ENCODE results near the gene UROS.

UROS gene

DNA sequence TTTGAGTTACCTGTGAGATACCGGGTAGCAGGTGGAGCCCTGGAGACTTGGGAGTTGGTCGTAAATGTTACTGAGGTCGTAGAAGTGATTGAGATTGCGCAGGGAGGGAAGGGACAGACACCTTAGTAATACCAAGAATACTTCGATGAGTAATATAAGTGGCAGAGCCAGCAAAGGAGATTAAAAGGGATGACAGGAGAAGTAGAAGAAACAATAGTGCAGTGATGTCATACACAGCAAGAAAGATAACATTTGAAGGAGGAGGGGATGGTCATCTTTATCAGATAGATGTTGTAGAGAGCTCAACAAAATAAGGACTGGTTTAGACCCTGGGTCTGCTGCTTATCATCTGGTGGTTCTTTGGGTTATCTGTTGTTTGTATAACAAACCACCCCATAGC, 5.3 kb upstream of the UROS start:
- no peak for DNase-seq

DNA sequence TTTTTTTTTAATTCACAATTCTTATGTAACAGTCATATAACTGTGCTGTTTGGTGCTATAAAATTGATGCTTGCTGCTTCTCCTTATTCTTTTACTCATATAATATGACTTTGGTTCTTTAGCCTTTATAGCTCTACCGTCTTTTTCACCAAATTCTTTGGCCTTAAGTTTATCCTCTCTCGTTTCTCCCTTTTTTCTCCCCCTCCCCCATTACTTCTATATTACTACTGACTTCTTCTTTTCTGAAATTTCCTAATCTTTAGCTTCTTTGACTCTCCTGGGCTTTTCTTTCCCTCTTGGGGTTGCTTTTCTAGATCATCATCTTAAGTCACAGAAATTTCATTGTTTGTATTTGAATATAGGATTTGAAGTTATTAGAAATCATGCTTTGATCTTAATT, 4.1 kb upstream of the UROS start:
- DNase-seq: no peak

DNA sequence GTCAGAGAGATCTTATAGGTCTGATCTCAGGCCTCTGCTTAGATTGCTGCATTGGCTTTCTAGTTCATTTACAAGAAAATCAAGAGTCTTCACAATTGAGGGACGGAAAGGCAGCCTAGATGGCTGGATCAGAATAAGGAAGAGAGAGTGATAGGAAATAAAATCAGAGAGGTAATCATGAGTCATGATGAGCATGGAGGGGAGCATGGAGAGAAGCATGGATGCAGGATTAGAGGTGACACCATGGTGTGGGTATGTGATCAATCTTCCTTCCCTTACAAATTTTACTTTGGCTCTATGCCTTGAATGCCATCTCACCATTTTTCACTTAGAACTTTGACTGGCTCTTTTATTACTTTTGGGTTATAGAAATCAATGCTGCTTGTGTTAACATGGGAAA, 1.7 kb upstream of the UROS start:
- no peak for DNase-seq

DNA sequence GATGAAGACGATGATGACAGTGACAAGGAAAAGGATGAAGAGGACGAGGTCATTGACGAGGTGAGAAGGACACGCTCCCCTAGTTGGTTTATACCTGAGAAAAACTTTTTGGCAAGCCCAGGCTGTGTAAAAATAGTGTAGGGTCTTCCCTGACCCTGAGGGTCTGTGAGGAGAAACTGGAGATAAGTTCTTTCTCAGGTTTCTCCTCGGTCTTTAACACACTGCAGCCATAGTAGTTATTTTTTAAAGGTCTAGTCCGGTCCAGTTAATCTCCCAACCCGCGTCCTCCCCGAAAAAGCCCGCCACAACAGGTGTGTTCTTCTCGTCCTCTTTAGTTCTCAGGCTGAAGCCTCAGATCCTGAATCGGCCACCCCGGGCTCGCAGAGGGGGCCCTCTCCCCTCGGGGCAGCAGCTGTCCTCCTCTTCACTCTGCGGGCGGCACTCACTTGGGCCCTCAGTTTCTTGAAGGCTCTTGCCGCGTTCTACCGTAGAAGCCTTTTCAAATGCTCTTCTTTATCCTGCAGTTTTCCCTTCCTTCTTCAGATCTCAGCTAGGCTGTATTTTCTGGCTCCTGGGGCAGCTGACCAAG, 699 bp upstream of the UROS start:
- no peak for DNase-seq

DNA sequence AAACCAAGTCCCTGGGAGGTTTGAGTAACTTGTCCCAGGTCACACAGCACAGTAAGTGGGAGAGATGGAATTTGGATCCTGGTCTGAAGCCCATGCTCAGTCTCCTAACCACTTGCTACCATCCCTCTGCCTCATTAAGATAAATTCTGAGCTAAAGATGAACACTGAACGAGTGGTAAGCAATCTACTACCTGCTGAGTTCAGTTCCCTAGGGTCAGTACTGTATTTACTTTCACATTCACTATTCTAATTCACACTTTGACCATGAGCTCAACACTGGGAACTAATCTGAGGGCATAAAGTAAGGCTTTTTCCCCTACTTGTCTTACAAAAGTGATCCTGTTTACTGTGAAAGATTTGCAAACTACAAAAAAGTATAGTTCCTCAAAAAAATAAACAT, 2.4 kb downstream of the UROS start:
- DNase-seq: no peak

DNA sequence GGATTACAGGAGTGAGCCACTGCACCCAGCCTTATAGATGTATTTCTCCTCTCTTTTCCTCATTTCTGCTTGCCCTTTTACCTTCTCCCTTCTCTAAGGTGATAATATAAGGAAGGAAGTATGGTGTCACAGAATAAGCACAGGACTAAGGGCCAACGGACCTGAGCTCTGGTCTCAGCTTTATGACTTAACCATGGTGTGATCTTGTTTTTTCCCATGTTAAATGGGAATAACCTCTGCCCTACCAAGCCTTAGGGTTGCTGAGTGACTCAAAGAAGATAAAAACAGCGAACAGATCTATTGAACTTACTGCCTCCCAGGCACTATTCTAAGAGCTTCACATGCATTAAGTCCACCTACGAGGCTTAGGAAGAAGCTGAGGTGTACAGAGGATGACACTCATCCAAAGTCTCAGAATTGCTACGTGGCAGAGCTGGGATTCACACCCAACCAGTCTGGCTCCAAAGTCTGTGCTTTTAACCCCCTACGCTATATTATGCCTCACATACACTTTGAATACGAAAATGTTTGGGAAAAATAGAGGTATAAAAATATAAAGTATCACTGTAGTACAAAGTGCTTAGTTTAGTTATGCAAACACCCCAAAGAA, 5.6 kb downstream of the UROS start:
- no peak for DNase-seq

DNA sequence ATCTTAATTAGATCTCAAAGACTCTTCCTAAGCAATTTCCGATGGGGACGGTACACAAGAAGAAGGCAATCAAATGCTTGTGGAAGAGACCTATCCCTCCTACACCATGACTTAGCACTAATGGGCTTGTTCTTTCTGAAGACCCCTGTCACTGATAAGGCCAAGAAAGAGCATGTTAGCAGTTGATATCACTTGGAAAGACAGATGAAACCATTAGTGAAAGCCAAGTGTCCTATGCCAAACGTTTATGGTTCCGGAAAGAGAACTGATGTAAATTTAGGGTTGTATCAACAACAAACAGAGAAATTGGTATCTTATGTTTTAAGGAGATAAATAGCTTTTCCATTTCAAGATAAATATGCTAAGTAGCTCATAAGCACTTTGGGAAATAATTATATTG, 6.5 kb downstream of the UROS start:
- DNase-seq: no peak

DNA sequence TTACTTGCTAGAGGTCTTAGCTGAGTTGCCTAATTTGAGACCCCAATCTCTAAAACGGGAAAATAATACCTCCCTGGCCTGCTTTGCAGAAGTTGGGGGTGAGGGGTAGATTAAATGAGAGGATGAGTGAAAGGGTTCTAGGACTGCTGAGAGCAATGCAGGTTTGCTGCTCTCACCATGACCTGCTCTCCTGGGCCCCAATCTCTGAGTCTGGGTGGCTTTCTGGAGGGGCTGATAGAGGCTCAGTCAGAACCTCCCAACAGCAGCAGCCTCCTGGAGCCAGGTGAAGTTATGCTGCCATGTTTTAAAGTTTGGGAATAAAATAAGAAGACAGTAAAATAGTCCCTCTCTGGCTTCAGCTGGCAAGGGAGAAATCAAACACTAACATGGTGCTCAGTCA, 7.3 kb downstream of the UROS start:
- DNase-seq: no peak

DNA sequence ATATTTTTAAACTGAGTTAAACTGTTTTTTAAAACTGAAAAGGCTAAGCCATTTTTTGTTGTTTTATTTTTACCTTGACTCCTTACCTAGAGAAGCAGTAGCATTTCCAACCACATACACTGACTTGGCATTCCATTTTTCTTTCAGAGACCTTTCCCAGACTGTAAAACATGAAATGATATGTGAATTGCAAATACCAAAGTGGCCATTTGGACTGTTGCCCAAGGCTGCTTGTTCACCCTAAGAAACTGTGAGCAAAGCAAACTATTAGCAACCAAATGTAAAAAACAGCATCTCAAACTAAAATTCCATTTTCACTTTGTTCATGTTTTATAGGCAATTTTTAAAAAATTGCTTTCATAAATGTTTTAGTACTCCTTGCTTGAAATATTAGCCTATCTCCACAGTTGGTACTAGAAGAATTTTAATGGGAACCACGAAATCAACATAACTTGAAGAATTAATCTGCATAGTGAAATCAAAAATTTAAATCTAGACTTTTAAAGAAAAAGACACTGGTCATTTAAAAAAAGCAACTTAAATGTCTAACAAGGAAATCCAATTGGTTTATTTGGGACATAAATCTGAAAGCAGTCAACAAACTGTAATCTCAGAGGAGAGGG, 10.8 kb downstream of the UROS start:
- no peak for DNase-seq

DNA sequence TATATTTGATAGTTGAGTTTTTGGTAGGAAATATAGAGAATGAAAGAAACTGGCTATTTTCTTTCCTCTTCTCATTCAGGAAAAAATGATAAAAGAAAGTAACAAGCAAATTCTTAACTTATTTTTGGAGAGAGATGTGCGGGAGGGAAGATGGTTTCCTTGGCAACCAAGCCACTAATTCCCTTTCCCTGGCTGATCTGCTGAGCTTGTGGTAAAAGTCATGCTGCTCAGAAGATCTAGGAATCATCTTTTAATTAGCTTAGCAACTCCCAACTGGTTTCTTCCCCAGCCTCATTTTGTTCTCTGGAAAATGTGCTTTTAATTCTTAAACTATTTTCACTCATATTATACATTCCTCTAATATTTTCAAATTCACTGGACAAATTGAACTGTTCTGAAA, 11.8 kb downstream of the UROS start:
- DNase-seq: no peak

DNA sequence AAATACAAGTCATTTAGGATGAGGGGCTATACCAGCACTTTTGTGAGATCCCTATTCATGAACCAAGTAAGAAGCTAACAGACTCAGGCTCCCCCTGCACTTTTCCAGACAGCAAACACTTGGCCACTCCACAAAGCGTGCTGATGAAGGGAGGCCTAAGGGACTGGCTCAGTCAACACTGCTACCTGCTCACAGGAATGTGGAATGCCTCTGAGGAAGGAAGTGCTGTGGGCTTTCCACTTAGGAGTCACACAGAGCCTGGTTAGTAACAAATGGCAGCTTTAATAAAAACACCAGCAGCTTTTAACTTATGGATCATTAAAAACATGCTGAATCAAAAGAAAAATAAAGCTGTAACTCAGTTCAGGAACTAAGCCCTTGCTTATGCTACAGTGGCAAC, 15.0 kb downstream of the UROS start:
- no peak for DNase-seq

DNA sequence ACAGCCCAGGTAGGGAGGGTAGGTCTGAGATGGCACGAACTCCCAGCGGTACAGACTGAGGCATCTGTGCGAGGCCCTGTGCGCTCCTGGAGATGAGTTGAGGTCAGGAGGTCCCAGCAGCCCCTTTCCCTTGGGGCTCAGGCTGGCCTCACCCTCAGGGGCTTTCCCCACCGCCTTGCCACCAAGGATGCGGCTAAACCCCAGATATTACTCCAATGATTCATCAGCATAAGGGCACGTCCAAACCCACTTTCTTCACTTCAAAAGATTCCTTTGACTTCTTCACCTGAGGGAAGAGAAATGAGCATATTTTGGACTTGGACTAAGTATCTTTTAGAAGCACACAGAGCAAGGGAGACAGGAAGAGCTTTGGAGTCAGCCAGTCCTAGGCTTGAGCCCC, 20.3 kb downstream of the UROS start:
- DNase-seq: no peak

DNA sequence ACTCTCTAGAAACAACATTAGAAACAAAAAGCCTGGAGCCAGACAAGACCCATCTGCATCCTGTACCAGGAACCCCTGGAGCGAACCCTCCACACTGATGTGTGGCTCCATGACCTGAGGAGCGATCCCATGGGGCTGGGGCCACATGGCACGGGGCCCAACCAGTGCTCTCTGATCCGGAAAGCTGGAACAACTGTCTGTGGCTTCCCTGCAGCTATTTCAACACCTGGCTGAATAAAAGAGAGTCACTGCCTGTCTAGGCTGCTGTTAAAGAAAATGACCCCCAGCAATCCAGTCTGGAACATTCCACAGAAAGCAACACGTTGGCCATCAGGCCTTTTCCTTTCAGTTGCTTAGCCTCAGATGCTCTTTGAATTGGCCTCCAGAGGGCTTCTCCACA, 20.9 kb downstream of the UROS start:
- DNase-seq: peak; percentile 12

DNA sequence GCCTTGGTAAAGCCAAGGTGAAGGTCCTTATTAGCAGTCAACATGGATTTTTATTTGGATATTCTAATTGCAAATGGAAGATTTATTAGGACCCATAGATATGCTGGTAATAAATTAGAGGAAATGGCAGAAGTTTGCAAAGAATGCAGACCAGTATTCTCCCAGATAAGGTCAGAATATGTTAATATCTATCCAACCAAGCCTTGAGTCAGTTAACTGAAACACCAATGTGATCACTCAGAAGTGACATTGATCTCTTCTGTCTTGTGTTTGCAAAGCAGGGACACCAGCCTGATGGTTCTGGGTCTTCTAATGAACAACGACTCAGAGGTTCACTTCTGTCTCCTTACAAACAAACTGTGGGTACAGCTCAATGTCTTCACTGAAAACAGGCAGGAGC, 21.5 kb downstream of the UROS start:
- no peak for DNase-seq

DNA sequence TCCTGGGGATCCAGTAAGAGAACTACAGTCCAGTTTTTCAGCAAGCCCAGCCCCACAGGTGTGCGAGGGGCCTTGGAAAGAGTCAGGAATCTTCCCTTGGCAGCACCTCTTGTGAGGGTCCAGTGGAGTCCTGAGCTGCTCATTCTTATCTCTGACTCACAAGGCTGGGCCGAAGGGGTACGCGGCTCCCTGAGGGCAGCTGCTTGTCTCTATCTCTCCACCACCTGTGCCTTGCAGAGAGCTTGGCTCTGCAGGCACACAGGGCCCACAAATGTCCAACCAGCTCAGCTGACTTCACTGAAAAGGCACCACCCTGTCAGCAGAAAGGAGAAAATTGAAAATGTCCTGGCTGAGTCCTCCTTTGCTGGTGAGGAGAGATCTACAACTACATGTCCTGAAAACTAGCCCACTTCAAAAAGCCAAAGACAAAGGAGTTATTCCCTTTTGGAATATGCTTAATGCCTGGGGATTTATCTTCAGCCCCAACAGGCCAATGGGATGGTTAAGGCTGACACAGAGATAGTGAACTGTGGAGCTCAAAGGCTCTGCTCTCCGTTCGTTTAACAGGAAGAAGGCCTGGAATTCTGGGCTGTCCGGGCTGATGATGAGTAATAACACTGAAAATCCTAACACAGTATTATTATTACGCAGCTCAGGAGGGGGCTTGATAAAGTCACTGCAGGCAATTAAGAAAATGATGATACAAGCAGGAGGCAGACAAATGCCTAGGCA, 23.4 kb downstream of the UROS start:
- DNase-seq: no peak

DNA sequence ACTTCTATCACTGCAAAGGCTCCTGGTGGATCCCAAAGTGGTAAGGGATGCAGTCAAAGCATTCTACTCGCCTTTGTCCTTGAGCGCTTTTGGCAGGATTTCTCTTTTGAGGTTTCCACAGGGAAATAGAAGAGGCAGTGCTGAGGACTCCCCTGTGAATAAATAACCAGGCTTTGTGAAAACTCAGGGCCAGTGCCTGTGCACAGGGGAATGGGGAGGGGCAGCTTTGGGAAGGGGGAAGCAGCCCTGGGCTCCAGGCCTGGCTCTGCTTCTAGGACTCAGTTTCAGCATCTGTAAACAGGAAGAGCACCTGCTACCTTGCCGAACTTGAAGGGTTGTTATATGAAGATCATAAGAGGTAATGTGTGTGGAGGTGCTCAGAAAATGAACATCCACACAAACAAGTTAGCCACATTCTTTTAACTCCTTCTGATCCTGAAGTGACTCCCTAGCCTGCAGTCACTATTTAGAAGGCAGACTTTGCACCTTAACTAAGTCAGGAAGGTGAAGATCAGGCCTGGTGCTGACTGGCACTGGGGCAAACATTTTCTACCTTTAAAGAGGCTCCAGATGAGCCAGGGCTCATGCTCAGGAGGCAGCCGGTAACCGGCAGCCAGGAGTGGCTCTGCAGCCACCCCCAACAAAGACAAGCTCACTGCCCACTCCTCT, 24.9 kb downstream of the UROS start:
- no peak for DNase-seq

DNA sequence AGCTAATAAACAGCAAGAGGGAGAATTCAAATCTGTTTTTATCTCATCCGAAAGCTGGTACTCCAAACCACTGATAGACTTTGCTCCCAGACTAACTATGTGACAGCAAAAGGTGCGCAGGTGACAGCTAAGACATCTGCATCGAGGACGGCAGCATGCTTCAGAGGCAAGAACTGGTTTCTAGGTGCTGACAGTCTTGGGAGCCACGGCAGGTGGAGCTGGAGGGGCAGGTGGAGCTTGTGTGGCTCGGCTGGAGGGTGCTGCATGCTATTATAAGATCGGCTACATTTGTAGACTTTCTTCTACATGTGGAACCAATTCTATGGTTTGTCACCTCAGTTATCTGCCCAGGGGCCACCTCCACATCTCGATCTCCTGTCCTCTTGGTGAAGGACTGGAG, 25.6 kb downstream of the UROS start:
- no peak for DNase-seq

DNA sequence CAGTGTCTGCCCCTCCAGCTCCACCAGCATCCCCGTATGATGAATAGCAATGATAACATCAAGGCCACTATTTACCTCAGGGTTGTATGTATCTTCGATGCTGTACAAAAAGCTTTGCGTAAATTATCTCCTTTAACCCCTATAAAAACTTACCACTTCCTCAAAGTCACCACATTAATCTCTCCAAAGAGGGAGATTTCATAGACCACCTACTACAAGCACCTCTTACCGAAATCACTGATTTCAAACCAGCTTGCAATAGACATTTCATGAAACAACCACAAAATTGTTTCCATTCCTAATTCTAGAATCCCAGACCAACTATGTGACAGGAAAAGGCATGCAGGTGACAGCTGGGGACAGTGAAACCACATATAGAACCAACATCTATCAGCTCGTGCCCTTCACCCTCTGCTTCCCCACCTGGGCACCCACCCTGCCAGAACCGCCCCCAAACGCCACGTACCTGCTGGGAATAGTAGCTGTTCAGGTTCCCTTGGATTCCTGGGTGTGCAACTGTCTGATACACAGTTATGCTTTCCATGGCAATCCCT, 27.3 kb downstream of the UROS start:
- no peak for DNase-seq

DNA sequence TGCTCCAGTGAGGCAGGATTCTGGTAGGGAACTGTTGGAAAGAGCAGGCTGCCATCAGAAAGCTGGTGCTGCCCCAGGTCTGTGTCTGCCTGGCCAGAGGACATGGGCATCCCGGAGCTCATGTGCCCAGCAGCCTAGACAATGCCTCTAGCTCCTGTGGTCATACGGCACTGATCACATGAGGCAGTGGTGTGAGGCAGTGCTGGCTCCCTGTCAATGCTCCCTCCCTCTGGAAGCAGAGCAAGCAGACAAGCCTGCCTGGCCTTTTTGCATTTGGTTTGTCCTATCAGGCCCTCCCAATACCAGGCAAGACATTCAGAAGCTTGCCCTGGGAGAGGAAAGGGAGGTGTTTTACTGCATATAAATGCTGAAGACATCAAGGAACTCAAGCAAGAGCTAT, 27.9 kb downstream of the UROS start:
- DNase-seq: no peak

DNA sequence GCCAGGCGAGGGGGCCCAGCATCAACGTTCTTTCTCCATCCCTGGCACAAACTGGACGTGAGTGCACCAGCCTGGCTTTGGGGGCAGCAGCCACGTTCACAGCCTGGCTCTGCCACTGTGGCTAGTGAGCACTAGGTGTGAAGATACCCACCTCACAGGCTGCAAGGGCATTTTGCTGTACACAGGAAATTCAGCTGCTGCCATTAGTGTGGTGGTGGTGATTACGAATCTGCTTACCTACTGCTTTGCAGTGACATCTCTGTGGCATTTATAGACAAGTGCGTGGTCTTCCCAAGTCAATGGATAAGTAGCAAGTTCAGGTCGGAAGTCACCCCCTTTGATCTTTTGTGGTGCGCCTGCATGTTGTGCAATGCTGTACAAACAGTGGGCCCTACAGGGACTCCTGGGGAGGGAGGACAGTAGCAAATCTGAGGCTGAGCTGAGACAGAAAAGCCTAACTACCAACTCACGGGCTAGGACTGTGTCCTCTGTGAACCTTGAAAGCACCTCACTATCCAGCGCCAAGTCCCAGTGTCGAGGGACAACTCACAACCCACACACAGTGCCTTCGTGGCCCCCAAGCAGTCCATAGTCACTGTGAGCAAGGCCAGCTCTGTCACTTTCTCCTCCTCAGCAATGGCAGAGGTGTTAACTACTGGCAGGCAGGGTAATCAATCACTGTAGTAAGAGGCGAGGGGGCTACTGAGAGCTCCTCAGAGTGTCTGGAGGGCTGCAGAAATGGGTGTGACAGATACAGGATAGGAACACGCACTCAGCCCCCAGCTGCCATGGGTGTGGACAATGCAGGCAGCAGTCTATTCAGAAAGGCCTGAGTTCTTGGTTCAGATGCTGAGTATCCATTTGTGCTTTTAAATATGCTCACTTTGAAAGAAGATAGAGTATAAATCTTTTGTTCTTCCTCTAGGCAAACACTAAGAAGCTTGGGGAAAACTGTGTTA, 30.4 kb downstream of the UROS start:
- DNase-seq: no peak

DNA sequence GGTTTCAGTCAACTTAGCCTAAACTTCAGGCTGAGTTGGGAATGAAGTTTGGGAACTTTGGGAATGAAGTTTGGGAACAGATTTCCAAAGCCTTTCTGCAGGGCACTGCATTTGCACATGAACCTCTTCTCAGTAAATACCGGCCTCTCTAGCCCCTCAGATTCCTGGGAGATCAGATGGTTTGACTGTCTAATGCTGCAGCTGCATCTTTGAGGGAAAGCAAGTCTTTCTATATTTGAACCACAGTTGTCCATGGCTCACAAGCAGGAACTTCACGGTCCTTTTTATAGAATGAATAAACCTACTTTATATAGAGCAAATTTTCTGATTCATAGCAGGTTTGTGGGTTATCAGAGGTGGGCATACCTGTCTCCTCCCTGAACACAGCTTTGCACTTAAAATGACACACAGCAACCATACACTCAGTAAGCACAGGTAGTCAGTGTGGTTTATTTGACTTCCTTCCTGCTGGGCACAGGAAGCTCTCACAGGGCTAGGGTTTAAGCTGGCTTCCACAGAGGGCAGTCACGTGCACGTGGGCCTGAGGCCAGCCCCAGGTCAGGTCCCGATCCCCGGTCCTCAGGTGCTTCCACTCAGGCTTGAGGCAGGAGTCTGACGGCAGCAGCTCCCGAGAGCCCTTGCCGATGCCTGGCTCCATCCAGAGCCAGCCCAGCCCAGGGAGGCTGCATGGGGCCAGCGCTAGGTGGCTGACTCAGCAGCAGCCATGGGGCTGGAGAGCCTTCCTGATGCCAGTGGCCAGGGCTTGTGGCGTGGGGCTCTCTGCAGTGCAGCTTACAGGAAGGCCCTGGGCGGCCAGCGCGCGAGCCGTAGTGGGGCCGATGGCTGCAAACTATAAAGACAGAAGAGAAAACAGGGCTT, 34.7 kb downstream of the UROS start:
- no peak for DNase-seq
